Activated CD8-positive, alpha-beta memory T cell treated with anti-CD3 and anti-CD28 coated beads for 4 hours (primary cell): ENCODE results near the gene RASAL1.

Experiments used
- DNase-seq, 2 donors: peaks; one replicate each; pipeline ENCODE4 v3.0.0-alpha.2; 2020; ENCODE audit warnings: low read depth in 2 of 2

Gene RASAL1

GRCh38 chr12:113135178-113136127, at the start of gene RASAL1:
TSS of gene RASAL1 (minus strand) at chr12:113135761. CDS start at chr12:113135462, 299 bp downstream.
- peak; percentile 38 to 45 for DNase-seq

DNA sequence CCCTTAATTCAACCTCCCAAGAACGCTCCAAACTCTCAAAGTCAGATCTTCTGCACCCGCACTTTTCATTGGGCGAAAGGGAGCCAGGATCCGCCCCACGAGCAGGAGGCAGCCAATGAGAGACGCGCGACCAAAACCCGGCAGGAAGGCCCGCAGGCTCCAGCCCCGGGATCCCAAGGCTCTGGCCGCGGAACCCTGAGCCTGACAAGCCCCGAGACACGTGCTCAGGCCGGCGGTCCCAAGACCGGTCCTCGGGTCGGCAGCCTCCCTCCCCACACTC, 49.3 kb upstream of the RASAL1 start:
- peak; percentile 69 to 70 for DNase-seq

DNA sequence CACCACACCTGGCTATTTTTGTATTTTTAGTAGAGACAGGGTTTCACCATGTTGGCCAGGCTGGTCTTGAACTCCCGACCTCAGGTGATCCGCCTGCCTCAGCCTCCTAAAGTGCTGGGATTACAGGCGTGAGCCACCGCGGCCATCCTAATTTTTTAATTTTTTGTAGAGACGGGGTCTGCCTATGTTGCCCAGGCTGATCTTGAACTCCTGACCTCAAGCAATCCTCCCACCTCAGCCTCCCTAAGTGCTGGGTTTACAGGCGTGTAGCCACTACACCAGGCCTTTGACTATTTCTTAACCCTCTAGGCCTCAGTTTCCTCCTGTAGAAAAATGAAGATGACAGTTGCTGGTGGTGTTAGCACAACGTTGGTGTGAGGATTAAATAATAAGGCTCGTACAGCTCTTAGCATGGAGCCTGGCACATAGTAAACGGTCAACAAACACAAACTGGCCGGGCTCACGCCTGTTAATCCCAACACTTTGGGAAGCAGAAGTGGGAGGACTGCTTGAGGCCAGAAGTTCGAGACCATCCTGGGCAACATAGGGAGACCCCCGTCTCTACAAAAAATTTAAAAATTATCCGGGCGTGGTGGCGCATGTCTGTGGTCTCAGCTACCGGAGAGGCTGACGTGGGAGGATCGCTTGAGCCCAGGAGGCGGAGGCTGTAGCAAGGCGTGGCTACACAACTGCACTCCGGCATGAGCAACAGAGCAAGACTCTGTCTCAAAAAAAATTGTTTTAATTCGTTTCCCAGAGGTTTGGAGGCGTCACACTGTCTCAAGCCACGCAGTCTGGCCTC, 48.7 kb upstream of the RASAL1 start:
- DNase-seq, result peak; percentile 33 to 57

GRCh38 chr12:113183030-113183589, 47.5 kb upstream of the RASAL1 start:
- DNase-seq, result no peak

- DNase-seq, result no peak
Observed at GRCh38 chr12:113181975-113182374, 46.4 kb upstream of the RASAL1 start.

GRCh38 chr12:113180333-113180732, 44.8 kb upstream of the RASAL1 start:
- DNase-seq, result no peak

DNA sequence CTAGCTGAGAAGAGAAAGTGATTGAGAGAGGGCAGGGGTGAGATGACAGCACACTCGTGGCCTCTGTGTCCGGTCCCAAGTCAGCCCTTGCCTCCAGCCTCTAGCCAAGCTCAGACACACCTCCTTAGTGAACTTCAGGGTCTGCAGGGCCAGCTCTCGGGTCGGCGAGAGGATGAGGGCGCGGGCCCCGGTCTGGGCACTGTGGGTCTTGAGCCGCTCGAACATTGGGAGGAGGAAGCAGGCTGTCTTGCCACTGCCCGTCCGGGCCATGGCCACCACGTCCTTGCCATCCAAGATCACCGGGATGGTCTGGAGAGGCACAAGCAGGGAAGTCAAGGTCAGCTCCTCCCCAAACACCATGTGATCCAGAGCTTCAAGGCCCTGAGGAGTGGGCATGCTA, 43.5 kb upstream of the RASAL1 start:
- DNase-seq, result no peak

- peak; percentile 57 to 59 for DNase-seq
Observed at GRCh38 chr12:113174461-113175384, 39.2 kb upstream of the RASAL1 start.

DNA sequence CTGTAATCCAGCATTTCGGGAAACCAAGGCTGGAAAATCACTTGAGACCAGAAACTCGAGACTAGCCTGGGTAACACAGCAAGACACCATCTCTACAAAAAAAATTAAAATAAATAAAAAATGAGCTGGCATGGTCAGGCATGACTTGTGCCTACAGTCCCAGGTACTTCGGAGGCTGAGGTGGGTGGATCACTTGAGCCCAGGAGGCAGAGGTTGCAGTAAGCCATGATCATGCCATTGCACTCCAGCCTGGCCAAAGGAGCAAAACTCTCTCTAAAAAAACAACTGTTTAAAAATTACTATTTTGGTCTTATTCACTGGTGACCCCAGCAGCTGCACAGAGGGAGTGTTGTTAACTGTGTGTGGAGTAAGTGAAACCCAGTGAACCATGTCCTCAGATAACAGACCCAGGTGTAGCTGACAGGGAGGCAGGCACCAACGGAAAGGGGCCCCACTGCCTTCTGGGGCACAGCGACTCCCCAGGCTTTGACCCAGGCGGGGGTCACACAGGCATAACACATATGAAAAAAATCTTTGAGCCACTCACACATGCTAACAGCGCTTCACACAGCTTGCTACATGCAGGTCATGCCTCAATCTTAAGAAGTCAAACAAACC, 37.6 kb upstream of the RASAL1 start:
- no peak for DNase-seq

GRCh38 chr12:113172185-113172584, 36.6 kb upstream of the RASAL1 start:
- no peak for DNase-seq

- DNase-seq, result no peak
Observed at GRCh38 chr12:113171543-113171942, 36.0 kb upstream of the RASAL1 start.

DNA sequence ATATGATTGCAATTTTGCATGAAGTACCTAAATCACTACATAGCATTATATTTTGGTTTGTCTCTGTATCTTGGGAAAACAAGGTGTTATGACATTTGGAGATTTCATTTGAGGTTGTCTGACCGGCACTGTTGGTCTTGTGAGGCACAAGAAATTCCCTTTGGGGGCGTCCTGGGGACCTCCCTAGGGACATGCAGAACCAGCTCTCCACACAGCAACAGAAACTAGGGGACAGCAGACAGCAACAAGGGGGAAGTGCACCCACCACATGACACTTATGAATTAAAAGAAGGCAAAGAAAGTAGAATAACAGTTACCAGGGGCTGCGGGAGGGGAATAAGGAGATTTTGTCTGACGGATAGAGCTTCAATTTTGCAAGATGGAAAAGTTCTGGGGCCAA, 35.4 kb upstream of the RASAL1 start:
- no peak for DNase-seq

DNA sequence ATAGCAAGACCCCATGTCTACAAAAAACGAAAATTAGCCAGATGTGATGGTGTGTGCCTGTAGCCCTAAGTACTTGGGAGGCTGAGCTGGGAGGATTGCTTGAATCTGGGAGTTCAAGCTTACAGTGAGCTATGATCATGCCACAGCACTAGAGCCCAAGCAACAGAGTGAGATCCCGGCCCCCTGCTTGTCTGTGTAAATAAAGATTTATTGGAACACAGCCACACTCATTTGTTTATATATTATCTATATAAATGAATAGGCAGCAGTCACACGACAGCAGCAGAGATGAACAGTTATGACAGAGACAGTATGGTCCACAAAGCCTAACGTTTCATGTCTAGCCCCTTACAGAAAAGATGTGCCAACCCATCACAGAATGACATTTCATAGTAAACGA, 34.9 kb upstream of the RASAL1 start:
- DNase-seq, result no peak

DNA sequence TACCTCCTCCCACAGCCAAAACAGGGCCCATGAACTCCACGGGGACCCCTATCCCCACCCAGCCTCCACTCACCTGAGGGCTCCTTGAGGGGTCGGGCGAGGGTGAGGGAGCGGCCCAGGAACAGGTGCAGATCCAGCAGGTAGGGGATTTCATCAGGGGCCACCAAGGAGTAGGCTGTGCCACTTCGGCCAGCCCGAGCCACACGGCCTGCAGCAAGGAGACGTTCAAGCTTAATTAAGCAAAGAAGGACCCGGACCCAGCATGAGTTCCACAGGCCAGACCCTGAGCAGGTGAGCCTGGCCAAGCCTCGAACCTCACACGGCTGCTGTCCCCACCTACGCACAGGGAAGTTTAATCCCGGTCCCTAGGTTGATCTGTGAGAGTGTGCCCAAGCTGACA, 34.1 kb upstream of the RASAL1 start:
- DNase-seq, result no peak

DNA sequence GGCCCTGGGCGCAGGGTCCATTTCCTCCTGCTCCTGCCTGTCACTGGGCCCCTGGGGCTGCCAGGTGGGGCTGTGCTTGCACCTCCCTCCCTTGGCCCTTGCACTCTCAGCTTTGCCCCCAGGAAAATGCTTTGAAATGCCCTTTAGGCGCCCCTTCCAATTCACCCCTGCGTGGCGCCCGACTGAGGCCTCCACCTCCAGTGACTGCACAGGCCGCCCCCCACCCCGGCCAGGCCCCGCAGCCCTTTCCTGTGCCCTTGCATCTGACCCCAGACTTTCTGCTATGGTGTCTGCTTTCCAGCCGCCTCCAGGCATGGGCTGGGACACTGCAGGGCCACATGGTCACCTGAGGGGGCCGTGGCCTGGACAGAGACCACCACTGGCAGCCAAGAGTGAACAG, 32.3 kb upstream of the RASAL1 start:
- no peak for DNase-seq

DNA sequence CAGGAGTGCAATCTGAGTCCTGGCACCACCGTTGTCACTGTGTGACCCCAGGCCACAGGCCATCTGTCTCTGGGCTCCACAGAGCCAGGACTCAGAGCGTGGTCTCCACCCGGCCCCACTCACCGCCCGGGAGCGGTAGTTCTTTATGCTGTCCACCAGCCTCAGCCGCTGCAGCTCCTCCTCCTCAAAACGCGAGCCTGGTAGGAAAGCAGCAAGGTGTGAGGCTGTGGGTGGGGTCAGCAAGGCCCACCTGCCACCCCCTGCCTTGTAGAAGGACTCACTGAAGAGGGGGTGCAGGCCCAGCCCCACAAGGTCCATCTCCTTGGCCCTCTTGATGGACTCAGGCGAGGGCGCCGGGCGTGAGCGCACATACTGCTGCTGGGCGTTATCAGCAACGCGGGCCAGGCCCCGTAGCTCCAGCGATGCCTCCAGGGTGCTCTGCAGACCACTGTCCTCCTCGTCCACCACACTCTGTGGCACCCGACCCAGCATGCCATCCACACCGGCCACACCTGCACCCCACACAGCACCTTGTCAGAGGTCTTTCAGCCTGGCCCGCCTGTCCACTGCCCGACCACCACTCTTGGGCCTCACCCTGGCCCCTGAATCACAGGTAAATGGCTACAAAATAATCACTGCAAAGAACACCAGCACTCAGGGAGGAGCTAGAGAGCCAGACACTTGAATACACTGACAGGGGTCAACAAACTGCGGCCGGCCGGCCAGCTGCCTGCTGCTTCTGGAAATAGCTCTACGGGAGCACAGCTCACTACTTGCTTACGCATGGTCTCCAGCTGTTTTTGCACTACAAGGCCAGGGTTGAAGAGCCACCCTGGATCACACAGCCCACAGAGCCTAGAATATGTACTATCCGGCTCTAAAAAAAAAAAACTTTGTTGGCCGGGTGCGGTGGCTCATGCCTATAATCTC, 30.2 kb upstream of the RASAL1 start:
- no peak for DNase-seq

- no peak for DNase-seq
Observed at GRCh38 chr12:113164014-113164413, 28.5 kb upstream of the RASAL1 start.

GRCh38 chr12:113163030-113163360, 27.4 kb upstream of the RASAL1 start:
- no peak for DNase-seq

DNA sequence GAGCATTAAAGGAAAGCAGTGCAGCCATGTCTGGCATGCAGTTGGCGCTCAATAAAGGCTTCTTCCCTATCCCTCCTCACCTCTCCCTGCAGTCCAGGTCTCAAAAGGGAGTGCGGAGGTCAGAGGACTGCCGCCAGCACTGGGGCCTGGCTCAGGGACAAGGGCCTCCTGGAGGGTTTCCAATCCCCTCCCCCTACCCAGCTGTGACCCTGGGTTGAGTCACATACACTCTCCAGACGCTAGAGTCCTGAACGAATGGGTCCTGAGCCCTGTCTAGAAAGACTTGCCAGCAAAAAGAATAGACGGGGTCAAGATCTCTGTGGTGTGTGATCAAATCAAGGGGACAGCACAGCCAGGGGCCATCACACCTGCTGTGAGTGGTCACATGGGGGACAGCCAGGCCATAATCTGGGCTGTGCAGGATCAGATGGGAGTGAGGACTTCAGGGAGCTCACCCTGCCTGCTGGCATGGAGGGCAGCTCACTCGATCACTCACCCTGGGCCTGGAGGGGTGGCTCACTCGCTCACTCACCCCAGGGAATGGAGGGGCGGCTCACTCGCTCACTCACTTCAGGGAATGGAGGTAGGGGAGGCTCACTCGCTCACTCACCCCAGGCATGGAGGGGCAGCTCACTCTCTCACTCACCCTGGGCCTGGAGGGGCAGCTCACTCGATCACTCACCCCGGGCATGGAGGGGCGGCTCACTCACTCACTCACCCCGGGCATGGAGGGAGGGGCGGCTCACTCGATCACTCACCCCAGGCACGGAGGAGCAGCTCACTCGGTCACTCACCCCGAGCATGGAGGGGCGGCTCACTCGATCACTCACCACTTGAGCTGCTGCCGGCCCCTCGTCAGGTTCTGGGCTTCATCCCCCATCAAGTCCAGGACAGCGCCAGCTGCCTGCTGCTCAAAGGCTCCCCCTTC, 26.8 kb upstream of the RASAL1 start:
- DNase-seq, result no peak
